ENCODE measurements around the gene GCSAML.

DNA sequence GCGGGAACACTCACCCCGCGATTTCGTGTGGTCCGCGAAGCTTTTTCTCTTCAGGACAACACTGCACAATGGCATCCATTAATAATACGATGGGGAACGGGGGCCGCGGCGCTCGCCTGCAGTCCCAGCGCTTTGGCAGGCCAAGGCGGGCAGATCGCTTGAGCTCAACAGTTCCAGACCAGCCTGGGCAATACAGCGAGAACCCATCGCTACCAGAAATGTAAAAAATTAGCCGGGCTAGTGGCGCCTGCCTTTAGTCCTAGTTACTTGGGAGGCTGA lies 30.4 kb upstream of the GCSAML start:
- TF ChIP-seq, protein P1, sequence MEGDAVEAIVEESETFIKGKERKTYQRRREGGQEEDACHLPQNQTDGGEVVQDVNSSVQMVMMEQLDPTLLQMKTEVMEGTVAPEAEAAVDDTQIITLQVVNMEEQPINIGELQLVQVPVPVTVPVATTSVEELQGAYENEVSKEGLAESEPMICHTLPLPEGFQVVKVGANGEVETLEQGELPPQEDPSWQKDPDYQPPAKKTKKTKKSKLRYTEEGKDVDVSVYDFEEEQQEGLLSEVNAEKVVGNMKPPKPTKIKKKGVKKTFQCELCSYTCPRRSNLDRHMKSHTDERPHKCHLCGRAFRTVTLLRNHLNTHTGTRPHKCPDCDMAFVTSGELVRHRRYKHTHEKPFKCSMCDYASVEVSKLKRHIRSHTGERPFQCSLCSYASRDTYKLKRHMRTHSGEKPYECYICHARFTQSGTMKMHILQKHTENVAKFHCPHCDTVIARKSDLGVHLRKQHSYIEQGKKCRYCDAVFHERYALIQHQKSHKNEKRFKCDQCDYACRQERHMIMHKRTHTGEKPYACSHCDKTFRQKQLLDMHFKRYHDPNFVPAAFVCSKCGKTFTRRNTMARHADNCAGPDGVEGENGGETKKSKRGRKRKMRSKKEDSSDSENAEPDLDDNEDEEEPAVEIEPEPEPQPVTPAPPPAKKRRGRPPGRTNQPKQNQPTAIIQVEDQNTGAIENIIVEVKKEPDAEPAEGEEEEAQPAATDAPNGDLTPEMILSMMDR (CRISPR knock-in tag; IDR thresholded peaks at IDR 0.05): no peak
- TF ChIP-seq, protein P2, sequence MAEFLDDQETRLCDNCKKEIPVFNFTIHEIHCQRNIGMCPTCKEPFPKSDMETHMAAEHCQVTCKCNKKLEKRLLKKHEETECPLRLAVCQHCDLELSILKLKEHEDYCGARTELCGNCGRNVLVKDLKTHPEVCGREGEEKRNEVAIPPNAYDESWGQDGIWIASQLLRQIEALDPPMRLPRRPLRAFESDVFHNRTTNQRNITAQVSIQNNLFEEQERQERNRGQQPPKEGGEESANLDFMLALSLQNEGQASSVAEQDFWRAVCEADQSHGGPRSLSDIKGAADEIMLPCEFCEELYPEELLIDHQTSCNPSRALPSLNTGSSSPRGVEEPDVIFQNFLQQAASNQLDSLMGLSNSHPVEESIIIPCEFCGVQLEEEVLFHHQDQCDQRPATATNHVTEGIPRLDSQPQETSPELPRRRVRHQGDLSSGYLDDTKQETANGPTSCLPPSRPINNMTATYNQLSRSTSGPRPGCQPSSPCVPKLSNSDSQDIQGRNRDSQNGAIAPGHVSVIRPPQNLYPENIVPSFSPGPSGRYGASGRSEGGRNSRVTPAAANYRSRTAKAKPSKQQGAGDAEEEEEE (CRISPR knock-in tag; IDR thresholded peaks at IDR 0.05; ENCODE audit: borderline replicate concordance): no peak
- TF ChIP-seq, protein P3, sequence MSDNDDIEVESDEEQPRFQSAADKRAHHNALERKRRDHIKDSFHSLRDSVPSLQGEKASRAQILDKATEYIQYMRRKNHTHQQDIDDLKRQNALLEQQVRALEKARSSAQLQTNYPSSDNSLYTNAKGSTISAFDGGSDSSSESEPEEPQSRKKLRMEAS (IDR thresholded peaks at IDR 0.05): no peak
- TF ChIP-seq JUND (CRISPR knock-in tag; IDR thresholded peaks at IDR 0.05): no peak
- no peak for TF ChIP-seq CAMTA2 (CRISPR knock-in tag; IDR thresholded peaks at IDR 0.05; ENCODE audit: borderline replicate concordance)
- no peak for TF ChIP-seq CCDC6 (CRISPR knock-in tag; IDR thresholded peaks at IDR 0.05)
- TF ChIP-seq GTF2F1 (IDR thresholded peaks at IDR 0.05; ENCODE audit: low read length): no peak
- no peak for TF ChIP-seq TOE1 (CRISPR knock-in tag; IDR thresholded peaks at IDR 0.05)

Measured in HepG2 (cell line).